SKM-1 treated with dmso at 0.1 percent for 144 hours (cell line): ENCODE measurements around the gene HS6ST2.
A peak's percentile ranks its signal among the peaks of the same experiment; 100 is the strongest.

Experiments used
- DNase-seq: peaks from one replicate; lab custom pipeline; 2025; ENCODE audit not compliant: unreplicated experiment; lab: John Stamatoyannopoulos, UW

The HS6ST2 gene

DNA sequence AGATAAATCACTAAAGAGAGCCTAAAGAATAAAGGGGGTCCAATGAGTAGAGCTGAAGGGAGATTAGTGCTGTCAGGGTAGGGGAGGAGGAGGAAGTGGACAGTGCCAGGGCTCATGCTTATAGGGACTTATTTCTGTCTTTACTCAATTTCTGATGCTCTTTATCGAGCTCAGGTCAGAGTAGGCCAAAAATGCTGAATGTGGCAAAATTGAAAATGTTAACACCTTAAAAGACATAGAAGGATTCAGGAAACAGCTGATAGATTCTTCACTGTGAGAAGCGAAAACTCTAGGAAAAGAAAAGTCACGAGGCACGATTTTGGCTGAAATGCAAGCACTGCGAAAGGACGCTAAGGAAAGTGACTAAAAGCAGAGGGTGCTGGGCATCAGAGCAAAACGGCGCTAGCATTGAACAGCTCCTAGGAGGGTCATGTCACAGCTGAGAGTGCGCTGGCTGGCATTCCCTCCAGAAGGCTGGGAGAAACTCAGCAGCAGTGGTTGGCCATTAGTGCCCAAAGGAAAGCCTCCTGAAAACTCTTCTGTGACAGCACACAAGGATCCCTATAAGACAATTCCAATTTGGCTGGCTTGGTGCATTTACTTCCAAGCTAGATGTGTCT lies 150.9 kb downstream of the HS6ST2 start:
- no peak for DNase-seq

DNA sequence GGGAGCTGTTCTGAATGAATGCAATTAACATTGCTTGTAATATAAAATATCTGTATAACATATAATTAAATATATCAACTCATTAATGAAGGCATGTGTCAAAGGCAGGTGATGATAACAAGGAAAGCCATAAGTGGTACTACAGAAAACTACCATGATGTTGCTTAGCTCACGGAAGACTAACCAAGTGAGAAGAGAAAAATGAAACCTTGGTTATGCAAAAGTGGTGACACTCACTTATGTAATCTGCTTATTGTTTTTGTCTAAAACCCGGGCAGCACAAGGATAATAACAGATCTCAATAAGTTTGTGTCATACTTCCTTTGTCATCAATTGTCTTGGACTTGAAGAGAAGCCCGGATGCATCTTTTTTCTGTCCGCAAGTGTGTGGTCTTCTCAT lies 156.4 kb downstream of the HS6ST2 start:
- no peak for DNase-seq

DNA sequence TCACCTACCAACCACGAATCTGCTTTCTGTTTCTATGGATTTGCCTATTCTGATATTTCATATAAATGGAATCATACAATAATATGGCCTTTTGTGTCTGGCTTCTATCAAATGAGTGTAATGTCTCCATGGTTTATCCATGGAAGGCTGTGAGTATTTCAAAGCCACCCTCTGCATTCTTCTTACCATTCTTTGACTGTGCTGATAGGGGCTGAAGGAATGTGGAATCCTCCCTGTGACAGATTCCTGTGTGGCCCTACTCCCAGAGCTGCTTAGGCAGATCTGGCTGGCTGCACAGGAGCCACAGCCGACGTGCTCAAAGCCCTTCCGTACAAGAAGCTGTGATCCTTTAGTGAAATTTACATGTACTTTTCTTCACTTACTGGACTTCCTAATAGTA lies 163.2 kb downstream of the HS6ST2 start:
- no peak for DNase-seq

DNA sequence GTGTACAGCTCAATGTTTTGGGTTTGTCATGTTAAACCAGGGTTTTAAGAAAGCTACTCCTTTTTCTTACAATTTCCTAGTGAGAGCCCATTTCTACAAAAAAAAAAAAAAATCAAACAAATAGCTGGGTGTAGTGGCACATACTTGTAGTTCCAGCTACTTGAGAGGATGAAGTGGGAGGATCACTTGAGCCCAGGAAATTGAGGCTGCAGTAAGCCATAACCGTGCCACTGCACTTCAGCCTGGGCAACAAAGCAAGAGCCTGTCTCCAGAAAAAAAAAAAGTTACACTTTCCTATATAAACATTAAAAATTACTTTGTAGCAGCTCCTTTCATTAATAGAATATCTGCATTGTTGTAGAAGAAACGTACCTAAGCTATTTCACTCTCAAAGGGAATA lies 166.7 kb downstream of the HS6ST2 start:
- DNase-seq: no peak

DNA sequence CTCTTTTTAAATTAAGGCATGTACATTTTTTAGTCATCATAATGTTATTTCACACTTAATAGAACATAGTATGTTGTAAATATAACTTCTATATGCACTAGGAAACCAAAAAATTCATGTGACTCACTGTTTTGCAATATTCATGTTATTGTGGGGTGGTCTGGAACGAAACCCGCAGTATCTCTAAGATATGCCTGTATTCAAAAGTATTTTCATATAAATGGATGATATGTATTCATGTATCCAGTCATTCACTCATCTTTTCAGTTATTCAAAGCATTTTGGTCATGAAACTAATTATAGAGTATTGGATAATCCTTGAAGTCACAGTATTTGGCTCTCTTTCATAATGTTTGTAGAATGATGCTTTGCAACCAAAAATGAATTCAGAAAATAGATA lies 168.1 kb downstream of the HS6ST2 start:
- DNase-seq: no peak

DNA sequence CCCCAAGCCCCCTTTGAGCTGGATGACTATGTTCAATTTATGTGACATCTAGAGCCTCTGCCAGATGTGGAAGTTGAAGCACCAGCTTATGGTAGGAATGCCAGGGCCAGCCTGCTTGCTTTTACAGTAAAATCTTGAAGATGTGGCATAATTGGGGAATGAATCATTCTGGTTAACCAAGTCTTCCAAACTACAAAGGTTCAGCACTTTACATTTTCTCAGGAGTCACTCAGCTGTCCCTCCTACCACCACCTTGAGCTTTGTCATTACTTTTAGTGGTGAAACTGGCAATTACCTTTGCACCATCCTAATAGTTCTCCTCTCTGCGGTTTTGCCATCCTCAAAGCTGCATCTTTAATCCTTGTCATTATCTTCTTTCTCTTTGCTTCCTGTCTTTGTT lies 172.2 kb downstream of the HS6ST2 start:
- DNase-seq: no peak

DNA sequence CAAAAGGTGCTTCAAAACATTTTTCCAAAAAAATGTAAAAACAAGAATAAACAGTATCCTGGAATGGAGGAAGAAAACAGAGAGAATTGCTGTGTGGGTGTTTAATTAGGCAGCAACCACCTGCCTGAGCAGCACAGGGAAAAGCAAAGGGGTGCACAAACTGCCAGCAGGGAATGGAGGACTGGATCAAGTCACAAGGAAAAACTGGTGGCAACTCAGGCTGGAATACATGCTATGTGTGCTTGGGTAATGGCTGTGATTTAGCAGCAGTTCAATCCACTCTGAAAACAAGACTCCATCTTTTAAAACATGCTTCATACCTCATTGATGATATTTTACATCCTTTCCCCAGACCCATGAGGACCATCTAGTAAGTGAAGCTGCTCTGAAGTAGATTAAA lies 179.5 kb downstream of the HS6ST2 start:
- no peak for DNase-seq

DNA sequence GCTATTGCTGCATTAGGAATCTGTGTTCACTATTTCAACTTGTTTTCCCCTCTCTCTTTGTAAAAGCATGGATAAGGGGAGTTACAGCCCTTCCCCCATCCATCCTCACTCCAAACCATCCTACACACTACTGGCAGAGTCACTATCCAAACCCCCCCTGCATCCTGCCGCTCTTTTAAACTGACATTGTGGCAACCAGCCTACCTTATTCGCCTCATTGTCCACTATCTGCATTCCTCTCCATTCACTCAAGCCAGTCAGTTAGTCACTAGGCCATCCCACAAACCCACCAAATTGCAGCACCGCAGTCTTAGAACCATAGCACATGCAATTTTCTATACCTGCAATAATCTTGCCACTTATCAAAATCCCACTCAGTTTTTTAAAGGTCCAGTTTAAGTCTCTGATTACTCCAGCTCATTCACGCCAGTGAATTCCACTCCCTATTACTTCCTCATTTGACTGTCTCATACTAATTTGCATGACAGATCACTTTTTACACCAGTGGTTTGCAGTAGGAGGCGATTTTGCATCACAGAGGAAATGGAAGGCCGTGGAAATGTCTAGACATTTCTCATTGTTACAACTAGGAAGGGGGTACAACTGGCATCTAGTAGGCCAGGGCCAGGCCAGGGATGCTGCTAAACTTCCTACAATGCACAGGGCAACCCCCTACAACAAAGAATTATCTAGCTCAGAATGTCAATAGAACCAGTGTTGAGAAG lies 181.8 kb downstream of the HS6ST2 start:
- DNase-seq: peak; percentile 29

DNA sequence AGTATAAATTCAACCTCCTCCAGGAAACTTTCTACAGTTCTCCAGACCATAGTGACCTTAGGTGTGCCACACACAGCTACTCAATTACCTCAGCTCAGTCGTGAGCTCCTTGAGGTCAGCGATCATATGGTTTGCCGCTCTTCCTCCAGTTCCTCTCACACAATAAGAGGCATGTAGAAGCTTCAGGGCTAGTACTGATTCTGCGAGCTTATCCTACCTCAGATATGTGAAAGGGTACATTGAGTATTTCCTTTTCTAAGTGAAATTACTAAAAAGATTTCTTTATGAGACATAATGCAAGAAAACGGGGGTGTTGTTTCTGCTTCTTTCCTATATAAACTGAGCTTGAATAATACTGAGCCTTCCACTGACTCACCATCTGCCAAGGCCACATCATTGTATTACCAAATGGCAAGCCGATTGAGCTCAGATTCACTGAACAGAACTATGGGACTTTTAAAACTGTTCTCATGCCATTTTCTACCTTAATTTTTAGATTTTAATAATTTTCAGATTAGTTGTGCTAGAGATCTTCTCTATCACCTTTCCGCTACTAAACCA lies 183.1 kb downstream of the HS6ST2 start:
- no peak for DNase-seq

DNA sequence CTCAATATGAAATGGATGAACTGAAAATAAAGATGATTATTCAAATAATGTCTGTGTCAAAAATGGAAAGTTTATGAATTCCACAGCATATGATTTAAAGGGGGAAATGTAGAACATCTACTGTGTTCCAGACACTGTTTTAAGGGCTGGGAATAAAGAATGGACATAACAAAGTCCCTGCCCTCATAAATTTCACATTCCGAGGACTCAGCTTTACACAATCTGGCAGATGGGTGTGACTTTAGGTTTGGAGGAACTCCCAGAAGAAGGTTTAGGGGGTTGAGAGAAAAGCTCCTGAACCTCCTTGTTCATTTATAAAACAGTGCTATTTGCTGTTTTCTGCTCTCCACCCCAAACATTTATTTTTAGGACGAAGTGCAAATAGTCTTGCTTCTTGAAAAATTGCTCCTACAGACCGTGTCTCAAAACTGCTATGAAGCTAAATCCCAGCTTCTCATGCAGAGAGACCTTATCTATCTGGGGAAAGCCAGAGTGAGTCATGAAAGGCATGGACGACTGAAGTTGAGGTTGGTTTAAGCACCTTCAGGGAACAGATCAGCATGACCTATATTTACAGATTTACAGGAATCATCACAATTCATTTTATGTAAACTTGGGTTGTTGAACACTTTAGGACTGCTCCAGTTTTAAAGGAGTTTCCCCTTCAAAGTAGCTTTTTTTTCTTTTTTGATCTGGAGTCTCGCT lies 184.3 kb downstream of the HS6ST2 start:
- DNase-seq: no peak

DNA sequence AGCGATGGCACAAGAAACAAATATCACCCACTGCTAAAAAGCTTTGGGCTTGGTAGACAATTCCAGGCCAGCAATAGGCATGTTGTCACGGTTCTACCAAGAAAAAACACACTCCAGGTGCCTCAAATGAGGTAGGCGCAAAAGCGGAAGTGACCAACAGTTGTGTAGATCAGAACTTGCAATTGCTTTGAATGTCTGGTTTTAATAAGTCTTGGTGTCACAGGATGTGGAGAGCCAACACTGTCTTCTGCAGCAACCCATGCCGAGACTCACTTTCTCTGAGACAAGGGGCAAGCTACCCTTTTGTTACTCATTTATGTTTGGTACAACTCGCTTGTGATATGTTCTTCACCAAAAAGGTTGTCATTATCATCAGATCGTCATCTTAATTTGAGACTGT lies 188.8 kb downstream of the HS6ST2 start:
- DNase-seq: no peak

DNA sequence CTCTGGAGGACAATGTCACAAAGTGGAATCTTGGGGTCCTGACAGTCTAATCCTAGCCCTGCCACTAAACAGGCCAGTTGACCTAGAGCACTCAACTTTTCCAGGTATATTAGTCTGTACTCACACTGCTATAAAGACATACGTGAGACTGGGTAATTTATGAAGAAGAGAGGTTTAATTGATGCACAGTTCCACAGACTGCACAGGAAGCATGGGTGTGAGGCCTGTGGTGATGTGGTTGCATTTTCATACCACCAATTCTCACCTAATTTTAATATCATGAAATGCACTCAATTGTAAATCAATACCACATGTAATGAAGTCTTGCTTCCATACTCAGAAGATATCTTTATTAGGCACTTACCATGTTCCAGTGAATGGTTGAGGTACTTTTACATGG lies 192.0 kb downstream of the HS6ST2 start:
- no peak for DNase-seq

DNA sequence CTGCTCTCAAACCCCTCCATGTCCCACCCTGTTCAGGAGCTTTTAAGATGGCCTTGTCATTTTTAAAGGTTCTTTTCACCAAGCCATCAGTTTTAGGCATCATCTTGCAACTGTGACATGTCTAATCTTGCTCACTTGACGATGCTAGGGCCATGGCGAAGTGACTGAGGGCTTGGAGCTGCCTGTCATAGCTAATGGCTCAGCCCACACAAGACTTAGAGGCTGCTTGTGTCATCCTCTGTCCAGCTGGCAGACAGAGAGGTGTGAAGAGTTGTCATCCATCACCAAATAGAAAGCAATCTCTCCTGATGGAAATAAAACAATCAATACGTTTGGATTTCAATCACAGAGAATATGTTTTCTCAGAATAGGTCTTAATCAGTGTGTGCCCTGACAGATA lies 194.9 kb downstream of the HS6ST2 start:
- DNase-seq: no peak

DNA sequence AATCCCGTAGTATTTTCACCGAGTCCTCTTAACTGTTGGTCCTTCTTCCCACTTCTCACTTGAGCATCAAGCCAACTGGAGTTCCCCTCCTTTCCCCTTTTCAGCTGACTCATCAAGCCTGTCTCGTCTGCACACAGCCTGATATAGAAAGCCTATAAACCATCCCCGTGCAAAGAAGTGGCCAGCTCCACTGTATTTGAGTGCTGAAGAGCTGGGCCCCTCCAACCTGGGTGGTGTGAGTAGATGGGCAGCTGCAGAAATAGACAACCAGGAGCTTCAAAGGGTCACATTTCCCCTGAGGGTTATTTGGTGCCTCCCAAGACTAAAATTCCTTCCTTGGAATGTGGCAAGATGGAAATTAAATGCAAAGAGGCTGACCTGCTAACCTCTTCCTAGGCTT lies 199.7 kb downstream of the HS6ST2 start:
- DNase-seq: no peak

DNA sequence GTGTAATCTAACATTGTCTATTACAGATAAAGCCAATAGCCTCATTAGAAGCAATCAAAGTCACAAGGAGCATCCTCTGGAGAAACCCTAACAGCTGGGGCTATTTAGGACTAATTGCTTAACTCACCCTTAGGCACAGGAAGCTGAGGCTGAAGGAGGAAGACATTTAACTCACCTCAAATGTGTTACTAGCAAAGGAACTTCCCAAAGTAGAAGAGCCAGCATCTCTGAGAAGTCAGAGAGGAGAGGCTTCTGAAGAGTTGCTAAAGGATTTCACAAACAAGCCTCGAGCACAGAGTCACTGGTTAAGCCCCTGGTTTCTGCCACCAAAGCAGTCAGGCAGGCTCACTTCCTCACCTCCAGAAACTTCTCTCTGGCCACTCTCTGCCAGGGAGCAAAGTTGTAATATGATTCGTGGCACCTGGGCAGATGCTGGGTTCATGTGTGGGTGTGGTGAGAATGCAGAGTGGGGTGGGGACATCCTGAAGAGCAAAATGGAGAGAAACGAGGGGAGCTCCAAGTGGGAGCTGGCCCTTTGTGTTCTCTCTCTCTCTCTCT lies 201.3 kb downstream of the HS6ST2 start:
- peak; percentile 63 for DNase-seq

DNA sequence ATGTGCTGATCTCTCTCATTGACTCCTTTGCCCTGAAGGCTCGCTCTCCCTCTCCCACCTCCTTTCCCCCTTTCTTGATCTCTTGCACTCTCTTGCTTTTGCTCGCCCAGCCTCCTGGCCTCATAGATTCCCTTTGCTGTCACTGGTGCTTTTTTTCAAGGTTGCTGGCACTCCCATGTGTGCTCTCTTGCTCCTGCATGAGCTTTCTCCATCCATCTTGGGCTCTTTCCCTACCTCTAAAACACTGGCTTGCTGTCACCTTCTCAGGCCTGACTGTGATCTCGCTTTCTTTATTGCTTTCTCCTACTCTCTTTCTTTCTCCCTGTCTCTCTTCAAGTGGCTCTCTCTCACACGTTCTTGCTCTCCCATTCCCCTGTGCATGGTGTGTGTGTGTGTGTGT lies 202.0 kb downstream of the HS6ST2 start:
- DNase-seq: no peak

DNA sequence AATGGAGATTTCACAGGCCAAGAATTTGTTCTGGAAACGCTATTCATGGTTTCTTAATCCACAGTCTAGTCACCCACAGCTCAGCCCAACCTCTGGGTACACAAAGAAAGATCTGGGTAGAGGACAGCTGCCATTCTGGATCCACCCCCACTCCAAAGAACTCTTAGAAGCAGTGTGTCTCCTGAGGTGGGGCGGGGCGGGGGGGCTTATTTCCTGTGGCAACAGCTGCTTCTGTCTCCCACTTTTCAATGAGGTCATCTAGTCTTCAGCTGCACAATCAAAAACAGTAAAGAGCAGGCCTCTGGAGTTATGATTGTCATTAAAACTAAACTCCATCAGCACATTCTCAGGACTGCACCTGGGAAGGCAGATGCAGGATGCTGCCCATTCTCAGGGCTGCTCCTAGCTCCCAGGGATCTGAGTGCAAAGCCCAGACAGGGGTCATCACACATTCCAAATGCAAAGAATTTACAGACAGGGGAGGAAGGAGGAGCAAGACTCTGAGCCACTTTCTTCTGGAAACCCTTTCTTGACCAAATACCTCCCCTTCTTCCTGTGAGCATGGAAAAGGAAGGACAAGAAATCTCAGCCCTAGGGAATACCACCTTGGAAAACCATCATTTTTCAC lies 207.3 kb downstream of the HS6ST2 start:
- DNase-seq: no peak

DNA sequence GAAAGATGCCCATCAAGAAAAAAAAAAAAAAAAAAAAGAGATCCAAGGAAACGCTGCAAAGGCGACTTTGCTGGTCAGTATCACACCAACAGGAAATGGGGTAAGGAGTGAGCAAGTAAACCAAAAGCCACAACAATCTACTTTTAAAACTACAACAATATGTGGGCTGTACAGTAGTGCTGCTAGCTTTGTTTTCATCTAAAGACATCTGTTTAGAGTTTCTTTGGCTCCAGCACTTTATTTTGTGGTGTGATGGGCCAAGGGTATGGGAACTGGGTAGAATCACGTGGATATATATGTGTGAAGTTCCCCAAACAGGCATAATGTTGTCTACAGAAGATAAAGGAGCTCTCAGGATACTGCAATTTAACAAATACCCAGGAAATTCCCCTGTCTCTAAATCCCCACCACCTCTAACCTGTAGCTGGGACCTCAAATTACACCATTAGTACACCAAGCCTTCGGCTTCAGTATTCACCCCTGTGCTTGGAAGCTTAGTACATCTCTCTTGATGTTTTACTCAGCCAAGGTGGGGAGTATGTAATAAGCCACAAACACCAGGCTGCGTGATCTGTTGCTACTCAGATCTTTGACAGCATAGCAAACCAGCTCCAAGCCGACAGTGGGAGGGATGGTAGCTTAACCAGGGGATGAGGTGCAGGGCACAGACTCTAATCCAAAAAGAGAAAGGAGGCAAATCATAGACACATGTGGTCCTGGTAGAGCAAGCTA lies 207.9 kb downstream of the HS6ST2 start:
- no peak for DNase-seq

DNA sequence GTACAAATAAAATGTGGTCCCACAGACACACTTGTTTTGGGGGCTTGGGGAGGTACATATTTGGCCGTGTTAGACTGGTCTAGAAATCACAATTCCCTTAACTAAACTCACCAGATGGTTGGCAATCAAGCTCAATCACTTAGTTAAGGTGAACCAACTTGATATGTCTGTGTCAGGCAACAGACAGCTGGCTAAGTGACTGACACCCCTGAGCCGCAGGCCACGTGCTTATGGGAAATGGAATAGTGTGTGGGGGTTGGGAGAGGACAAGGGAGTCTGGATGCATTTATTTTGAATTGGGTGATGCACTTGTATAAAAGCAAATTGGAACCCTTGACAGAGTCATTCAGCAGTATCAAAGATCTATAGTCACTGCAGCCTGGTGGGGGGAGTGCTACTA lies 209.0 kb downstream of the HS6ST2 start:
- no peak for DNase-seq

DNA sequence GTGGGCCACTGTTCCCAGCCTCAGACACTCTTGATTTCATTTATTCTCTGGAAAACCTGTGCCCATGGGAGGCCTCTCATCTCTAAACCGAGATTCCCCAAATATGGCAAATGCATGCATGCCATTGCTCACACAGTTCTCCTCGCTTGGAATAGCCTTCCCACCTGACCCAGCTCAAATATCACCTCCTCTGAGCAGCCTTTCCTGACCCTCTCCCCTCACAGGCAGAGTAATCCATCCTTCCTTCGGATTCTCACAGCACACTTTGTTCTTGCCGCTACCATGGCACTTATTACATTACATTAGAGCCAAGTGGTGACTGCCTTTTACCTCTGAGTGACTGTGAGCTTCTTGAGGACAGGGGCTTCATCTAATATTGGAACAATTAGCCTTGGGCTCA lies 209.5 kb downstream of the HS6ST2 start:
- DNase-seq: no peak

DNA sequence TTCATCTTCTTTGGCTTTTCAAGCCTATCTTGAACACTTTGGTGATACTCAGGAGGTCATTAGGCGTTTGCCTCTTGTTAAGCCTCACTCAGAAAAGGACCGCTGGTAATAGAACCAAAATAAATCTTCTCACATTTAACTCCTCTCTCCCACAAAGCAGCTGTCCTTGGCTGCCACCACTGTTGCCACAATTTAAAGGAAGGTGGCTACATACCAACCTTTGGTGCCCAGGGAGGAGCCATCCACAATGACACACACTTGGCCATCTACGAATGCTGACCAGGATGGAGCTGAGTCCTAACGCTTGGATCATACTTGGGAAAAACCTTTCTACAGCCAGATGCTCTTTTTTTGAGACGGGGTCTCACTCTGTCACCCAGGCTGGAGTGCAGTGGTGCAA lies 210.2 kb downstream of the HS6ST2 start:
- DNase-seq: no peak
